Ishikawa (cell line): ENCODE results near the gene ENTPD5.

Experiments used
- CEBPB ChIP-seq: IDR thresholded peaks from 2 replicates; pipeline ENCODE4 v1.6.1; 2012
- CREB1 ChIP-seq: IDR thresholded peaks from 2 replicates; pipeline ENCODE4 v1.6.1; 2012; ENCODE audit warnings: low read depth
- EGR1 ChIP-seq: IDR thresholded peaks from 2 replicates; pipeline ENCODE4 v1.6.1; 2012
- EP300 ChIP-seq: IDR thresholded peaks from 2 replicates; pipeline ENCODE4 v1.6.1; 2012; ENCODE audit warnings: borderline replicate concordance
- FOXM1 ChIP-seq: IDR thresholded peaks from 2 replicates; pipeline ENCODE4 v1.6.1; 2012; ENCODE audit warnings: low read depth, borderline replicate concordance
- MAX ChIP-seq: IDR thresholded peaks from 2 replicates; pipeline ENCODE4 v1.6.1; 2012
- NFIC ChIP-seq: IDR thresholded peaks from 2 replicates; pipeline ENCODE4 v1.6.1; 2012
- RAD21 ChIP-seq: IDR thresholded peaks from 2 replicates; pipeline ENCODE4 v1.6.1; 2012; ENCODE audit warnings: low read depth
- REST ChIP-seq: IDR thresholded peaks from 2 replicates; pipeline ENCODE4 v1.6.1; 2012; ENCODE audit warnings: low read depth, mild to moderate bottlenecking
- TAF1 ChIP-seq: IDR thresholded peaks from 2 replicates; pipeline ENCODE4 v1.6.1; 2012; ENCODE audit warnings: low read depth, mild to moderate bottlenecking
- TCF12 ChIP-seq: IDR thresholded peaks from 2 replicates; pipeline ENCODE4 v1.6.1; 2012; ENCODE audit warnings: low read depth
- TEAD4 ChIP-seq: IDR thresholded peaks from 2 replicates; pipeline ENCODE4 v1.6.1; 2012
- YY1 ChIP-seq: IDR thresholded peaks from 2 replicates; pipeline ENCODE4 v1.6.1; 2012; ENCODE audit warnings: low read depth
- ZBTB7A ChIP-seq: IDR thresholded peaks from 2 replicates; pipeline ENCODE4 v1.6.1; 2012; ENCODE audit warnings: low read depth
- TF ChIP-seq, protein P1 (sequence below): IDR thresholded peaks from 2 replicates; pipeline ENCODE4 v1.6.1; 2012

The ENTPD5 gene

GRCh38 chr14:74015176-74015575 is 3.9 kb downstream of the ENTPD5 start:
- no peak for TF ChIP-seq CEBPB

DNA sequence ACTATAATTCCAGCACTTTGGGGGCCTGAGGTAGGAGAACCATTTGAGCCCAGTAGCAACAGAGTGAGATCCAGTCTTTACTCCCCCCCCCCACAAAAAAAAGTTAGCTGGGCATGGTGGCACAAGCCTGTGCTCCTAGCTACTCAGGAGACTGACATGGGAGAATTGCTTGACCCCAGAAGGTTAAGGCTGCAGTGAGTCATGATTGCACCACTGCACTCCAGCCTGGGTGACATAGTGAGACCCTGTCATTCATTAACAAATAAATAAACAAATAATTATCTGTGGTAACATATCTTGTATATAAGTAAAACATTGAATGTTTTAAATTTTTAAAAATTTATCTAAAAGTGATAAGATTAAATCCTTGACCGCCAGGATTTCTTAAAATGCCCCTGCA is 4.8 kb downstream of the ENTPD5 start:
- TF ChIP-seq TEAD4, result no peak

DNA sequence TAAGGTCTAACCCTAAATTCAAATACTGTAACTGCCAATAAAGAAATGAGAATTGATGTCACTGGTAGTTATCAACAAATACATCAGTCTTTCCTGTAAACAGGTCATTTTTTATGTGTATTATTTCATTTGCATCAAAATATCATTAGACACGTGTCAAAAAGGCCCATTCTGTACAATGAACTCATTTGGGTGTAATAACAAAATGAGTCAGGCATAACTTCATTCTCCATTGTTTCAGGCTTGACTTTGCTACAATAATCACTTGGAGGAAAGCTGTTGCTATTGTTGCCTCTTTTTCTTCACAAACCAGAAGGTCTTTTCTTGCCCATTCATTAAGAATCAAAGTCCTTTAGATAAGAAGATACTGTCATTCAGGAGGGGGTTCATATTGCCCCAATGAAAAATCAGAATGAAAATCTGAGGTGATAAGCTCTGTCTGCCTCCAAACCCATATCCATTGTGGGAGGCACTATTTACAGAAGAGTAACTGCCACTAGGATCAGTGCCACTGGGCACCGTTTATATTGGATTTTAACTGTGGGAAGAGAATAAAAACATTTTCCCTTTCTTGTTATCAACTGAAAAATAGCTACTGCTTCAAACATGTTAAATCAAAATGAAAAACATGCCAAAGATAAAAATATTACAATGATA is 10.1 kb downstream of the ENTPD5 start:
- TF ChIP-seq REST, result no peak
- TF ChIP-seq MAX, result no peak
- TF ChIP-seq YY1, result no peak
- no peak for TF ChIP-seq FOXM1
- TF ChIP-seq CEBPB, result no peak
- no peak for TF ChIP-seq NFIC
- no peak for TF ChIP-seq TCF12
- no peak for TF ChIP-seq EGR1

DNA sequence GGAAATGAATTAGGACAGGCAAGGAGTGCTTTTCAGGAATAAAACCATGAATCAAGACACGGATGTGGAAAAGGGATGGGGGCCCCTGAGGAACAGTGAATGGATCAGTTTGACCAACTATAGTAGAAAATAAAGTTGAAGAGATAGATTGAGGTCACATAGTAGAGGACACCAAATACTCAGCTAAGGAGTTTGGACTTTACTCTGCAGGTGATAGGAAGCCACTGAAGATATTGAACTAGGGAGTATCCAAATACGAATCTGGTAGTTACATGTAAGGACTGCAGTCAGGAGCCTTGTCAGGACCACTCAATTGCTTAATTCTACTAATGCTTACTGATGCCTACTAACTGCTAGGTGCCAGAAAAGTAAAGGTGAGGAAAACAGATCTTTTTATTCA is 20.4 kb downstream of the ENTPD5 start:
- TF ChIP-seq EGR1 (no peak), CREB1 (no peak), TAF1 (no peak), EP300 (no peak), TCF12 (no peak), RAD21 (no peak), TEAD4 (no peak), NFIC (no peak), MAX (no peak), REST (no peak), YY1 (no peak), FOXM1 (no peak), ZBTB7A (no peak), CEBPB (no peak)
- TF ChIP-seq, protein P1, sequence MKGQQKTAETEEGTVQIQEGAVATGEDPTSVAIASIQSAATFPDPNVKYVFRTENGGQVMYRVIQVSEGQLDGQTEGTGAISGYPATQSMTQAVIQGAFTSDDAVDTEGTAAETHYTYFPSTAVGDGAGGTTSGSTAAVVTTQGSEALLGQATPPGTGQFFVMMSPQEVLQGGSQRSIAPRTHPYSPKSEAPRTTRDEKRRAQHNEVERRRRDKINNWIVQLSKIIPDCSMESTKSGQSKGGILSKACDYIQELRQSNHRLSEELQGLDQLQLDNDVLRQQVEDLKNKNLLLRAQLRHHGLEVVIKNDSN, result no peak

DNA sequence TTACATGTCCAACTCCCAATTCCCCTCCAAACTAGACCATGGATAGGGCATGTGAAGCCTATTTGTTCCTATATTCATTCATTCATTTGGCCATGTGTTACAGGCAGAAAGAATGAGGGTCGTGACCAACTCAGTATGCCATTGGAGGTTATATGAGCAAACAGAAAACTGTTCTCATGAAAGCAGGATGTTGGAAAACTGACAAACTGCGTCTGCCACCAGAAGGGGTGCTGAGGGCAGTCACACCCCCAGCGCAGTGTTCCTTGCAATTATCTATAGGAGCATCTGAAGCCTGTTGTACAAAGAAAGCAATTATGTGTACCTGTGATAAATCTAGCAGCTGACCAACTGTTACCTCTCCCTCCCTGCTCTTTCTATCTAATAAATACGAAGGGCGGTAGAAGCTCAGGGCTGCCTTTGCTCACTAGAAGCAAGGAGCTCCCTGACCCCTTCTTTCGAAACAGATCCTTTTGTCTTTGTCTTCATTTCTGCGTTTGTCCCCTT is 21.1 kb downstream of the ENTPD5 start:
- no peak for TF ChIP-seq RAD21

DNA sequence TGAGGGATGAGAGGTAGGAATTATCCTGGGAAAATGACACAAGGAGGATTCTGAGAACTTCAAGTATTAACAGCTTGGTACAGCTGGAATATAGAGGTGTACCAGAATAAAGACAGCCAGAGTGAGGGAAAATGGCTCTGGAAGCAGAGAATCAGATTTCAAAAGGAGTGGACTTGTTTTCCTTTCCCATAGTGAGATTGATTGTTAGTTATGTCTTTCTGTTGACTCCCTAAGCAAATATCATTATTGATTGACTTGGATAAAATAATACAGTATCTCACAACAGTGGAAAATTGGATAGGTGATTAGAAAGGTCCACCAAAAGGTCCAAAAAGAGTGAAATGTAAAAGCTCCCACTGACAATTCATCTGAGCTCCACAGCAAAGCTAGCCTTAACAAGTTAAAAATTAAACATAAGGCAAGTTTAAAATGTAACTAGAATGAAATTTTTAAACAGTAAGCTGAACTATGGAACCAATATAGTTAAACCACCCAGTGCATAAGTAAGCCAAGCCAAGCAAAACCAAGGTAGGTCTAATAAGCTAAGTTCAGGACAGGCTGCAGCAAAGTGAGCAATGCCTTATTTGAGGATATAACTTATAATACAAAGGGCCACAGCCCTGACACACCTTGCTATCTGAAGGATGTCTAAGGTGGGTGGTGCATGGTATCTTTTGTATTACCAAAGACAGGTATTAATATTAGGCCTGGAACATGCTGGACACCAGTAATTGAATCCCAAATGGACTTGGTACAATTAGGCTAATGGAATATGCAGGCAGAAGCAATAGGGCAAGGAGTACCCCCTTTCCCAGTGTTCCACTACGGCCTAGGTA is 21.8 kb downstream of the ENTPD5 start:
- TF ChIP-seq REST, result no peak
- TF ChIP-seq EGR1, result no peak
- TF ChIP-seq TCF12, result no peak
- TF ChIP-seq TAF1, result no peak
- no peak for TF ChIP-seq CEBPB
- TF ChIP-seq RAD21, result no peak
- no peak for TF ChIP-seq MAX
- TF ChIP-seq FOXM1, result no peak
- TF ChIP-seq EP300, result no peak
- no peak for TF ChIP-seq NFIC
- no peak for TF ChIP-seq TEAD4
- no peak for TF ChIP-seq CREB1
- no peak for TF ChIP-seq YY1
- TF ChIP-seq, protein P1, result no peak
- TF ChIP-seq ZBTB7A, result no peak
